ENCODE results near the gene MAGED1. TPM values are rescaled to one million over a fixed set of nuclear protein-coding genes. Genes with fewer than 3 reads are reported as not detected.

The MAGED1 gene
- total and polyA plus RNA-seq, 2 experiments from 2014 or later, result 293 to 351 TPM

GRCh38 chrX:51878056-51878455, 15.4 kb upstream of the MAGED1 start:
- Histone ChIP-seq H3K9ac (no peak overlapping the region), H3K36me3 (ENCODE audit: low read depth) (no peaks in the 10 kb centered on the region), H2AFZ (no peak overlapping the region), H3K79me2 (ENCODE audit: insufficient read depth) (no peaks in the 10 kb centered on the region), H3K4me1 (ENCODE audit: insufficient read depth) (peaks cover 14% of the 10 kb centered on the region), H3F3A (ENCODE audit: insufficient read depth) (no peaks in the 10 kb centered on the region), H3K9me3 (ENCODE audit: low read depth) (no peaks in the 10 kb centered on the region), H3K4me2 (ENCODE audit: unreplicated experiment) (no peak overlapping the region), H3K4me3 (no peak overlapping the region), H3K9me2 (ENCODE audit: insufficient read depth) (no peaks in the 10 kb centered on the region), H4K20me1 (ENCODE audit: insufficient read depth) (no peaks in the 10 kb centered on the region), H3K27ac (no peak overlapping the region), H3K27me3 (replicated peaks; ENCODE audit: insufficient read depth) (no peaks in the 10 kb centered on the region)
- in situ Hi-C loops (cut with MboI), result no loop called here
- no peak for DNase-seq
- TF ChIP-seq EZH2phosphoT487 (IDR thresholded peaks at IDR 0.05; ENCODE audit: insufficient read depth, low read depth) (no peak), EZH2 (IDR thresholded peaks at IDR 0.05; ENCODE audit: insufficient read depth, poor library complexity, severe bottlenecking) (no peak)
- WGBS, 2 experiments (ENCODE audit: low coverage in 1 of 2, low lambda C conversion rate in 2 of 2, missing lambda C conversion rate in 2 of 2), result 100% methylated on average over 1 of the region's 1 CpG

- TF ChIP-seq EZH2phosphoT487 (IDR thresholded peaks at IDR 0.05; ENCODE audit: insufficient read depth, low read depth) (no peak), EZH2 (IDR thresholded peaks at IDR 0.05; ENCODE audit: insufficient read depth, poor library complexity, severe bottlenecking) (no peak)
- Histone ChIP-seq H3K79me2 (ENCODE audit: insufficient read depth) (peaks cover 14% of the 10 kb centered on the region), H3K9ac (no peak overlapping the region), H3K4me2 (ENCODE audit: unreplicated experiment) (no peak overlapping the region), H2AFZ (no peak overlapping the region), H3K36me3 (ENCODE audit: low read depth) (no peaks in the 10 kb centered on the region), H3K27me3 (replicated peaks; ENCODE audit: insufficient read depth) (no peaks in the 10 kb centered on the region), H3K9me2 (ENCODE audit: insufficient read depth) (no peaks in the 10 kb centered on the region), H4K20me1 (ENCODE audit: insufficient read depth) (no peaks in the 10 kb centered on the region), H3K4me1 (ENCODE audit: insufficient read depth) (peaks cover 16% of the 10 kb centered on the region), H3K27ac (no peak overlapping the region), H3F3A (ENCODE audit: insufficient read depth) (peaks cover 23% of the 10 kb centered on the region), H3K9me3 (ENCODE audit: low read depth) (no peaks in the 10 kb centered on the region), H3K4me3 (no peak overlapping the region)
- no peak for DNase-seq
- in situ Hi-C loops (cut with MboI), result no loop called here
These were observed 3.6 kb upstream of the MAGED1 start for GRCh38 chrX:51889851-51890250.

GRCh38 chrX:51891245-51891644, 2.2 kb upstream of the MAGED1 start:
- Histone ChIP-seq H3K9ac (peak overlapping the region; percentile 36; the same call in 1 of the 2 replicates), H3K79me2 (ENCODE audit: insufficient read depth) (peaks cover 28% of the 10 kb centered on the region), H3K9me2 (ENCODE audit: insufficient read depth) (no peaks in the 10 kb centered on the region), H4K20me1 (ENCODE audit: insufficient read depth) (peaks cover 4% of the 10 kb centered on the region; the same call in 1 of the 2 replicates), H3K27ac (peak overlapping the region; percentile 91), H3K4me2 (ENCODE audit: unreplicated experiment) (no peak overlapping the region), H2AFZ (no peak overlapping the region), H3K4me1 (ENCODE audit: insufficient read depth) (peaks cover 16% of the 10 kb centered on the region), H3K9me3 (ENCODE audit: low read depth) (no peaks in the 10 kb centered on the region), H3K27me3 (replicated peaks; ENCODE audit: insufficient read depth) (no peaks in the 10 kb centered on the region), H3K4me3 (no peak overlapping the region), H3K36me3 (ENCODE audit: low read depth) (no peaks in the 10 kb centered on the region), H3F3A (ENCODE audit: insufficient read depth) (peaks cover 23% of the 10 kb centered on the region)
- no peak for DNase-seq
- WGBS, 2 experiments (ENCODE audit: low coverage in 1 of 2, low lambda C conversion rate in 2 of 2, missing lambda C conversion rate in 2 of 2), result 93 to 100% methylated on average over 1 of the region's 1 CpG
- in situ Hi-C loops (cut with MboI), result no loop called here
- no peak for TF ChIP-seq EZH2phosphoT487 (IDR thresholded peaks at IDR 0.05; ENCODE audit: insufficient read depth, low read depth)
- no peak for TF ChIP-seq EZH2 (IDR thresholded peaks at IDR 0.05; ENCODE audit: insufficient read depth, poor library complexity, severe bottlenecking)

- Histone ChIP-seq H3K9ac (peak overlapping the region; percentile 100), H3K4me3 (no peak overlapping the region)
These were observed 1.4 kb upstream of the MAGED1 start for GRCh38 chrX:51891821-51892551.

More at GRCh38 chrX:51891821-51892551, 1.4 kb upstream of the MAGED1 start:
- H3K27me3 ChIP-seq (replicated peaks; ENCODE audit: insufficient read depth), result no peaks in the 10 kb centered on the region
- H4K20me1 ChIP-seq (ENCODE audit: insufficient read depth), result peaks cover 4% of the 10 kb centered on the region; the same call in 1 of the 2 replicates
- peaks cover 23% of the 10 kb centered on the region for H3F3A ChIP-seq (ENCODE audit: insufficient read depth)
- no peaks in the 10 kb centered on the region for H3K9me3 ChIP-seq (ENCODE audit: low read depth)
- TF ChIP-seq EZH2phosphoT487 (IDR thresholded peaks at IDR 0.05; ENCODE audit: insufficient read depth, low read depth), result no peak
- TF ChIP-seq EZH2 (IDR thresholded peaks at IDR 0.05; ENCODE audit: insufficient read depth, poor library complexity, severe bottlenecking), result no peak
- H2AFZ ChIP-seq, result no peak overlapping the region
- peak overlapping the region; percentile 71 for H3K4me2 ChIP-seq (ENCODE audit: unreplicated experiment)
- no peaks in the 10 kb centered on the region; the same call in 1 of the 2 replicates for H3K36me3 ChIP-seq (ENCODE audit: low read depth)
- H3K79me2 ChIP-seq (ENCODE audit: insufficient read depth), result peaks cover 35% of the 10 kb centered on the region
- peak; percentile 82 for DNase-seq
- no peaks in the 10 kb centered on the region for H3K9me2 ChIP-seq (ENCODE audit: insufficient read depth)
- H3K4me1 ChIP-seq (ENCODE audit: insufficient read depth), result peaks cover 16% of the 10 kb centered on the region
- 0% methylated on average over 6 of the region's 6 CpGs for WGBS, 2 experiments (ENCODE audit: low coverage in 1 of 2, low lambda C conversion rate in 2 of 2, missing lambda C conversion rate in 2 of 2)
- peak overlapping the region; percentile 91 for H3K27ac ChIP-seq
- in situ Hi-C loops (cut with MboI), result no loop called here

All from GM23248 (cell line).